Glomerular visceral epithelial cell (primary cell): Measurements from ENCODE around the gene SUMF1.

Source experiments
- DNase-seq: peaks from one replicate; pipeline ENCODE4 v3.0.0-alpha.2; 2016; ENCODE audit errors: extremely low spot score

Gene SUMF1

DNA sequence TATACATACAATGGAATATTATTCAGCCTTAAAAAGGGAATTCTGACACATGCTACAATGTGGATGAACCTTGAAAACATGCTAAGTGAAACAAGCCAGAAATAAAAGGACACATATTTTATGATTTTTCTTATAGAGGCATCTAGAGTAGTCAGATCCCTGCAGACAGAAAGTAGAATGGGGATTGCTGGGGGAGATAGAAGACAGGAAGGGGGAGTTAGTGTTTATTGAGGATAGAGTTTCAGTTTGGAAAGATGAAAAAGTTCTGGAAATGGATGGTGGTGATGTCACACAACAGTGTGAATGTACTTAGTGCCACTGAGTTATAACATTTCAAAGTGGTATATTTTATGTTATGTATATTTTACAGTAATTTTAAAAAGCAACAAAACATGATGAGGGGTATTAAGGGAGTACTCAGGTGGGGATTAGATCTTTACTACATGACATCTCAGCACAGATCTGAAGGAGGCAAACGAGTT lies 30.8 kb upstream of the SUMF1 start:
- DNase-seq = no peak

DNA sequence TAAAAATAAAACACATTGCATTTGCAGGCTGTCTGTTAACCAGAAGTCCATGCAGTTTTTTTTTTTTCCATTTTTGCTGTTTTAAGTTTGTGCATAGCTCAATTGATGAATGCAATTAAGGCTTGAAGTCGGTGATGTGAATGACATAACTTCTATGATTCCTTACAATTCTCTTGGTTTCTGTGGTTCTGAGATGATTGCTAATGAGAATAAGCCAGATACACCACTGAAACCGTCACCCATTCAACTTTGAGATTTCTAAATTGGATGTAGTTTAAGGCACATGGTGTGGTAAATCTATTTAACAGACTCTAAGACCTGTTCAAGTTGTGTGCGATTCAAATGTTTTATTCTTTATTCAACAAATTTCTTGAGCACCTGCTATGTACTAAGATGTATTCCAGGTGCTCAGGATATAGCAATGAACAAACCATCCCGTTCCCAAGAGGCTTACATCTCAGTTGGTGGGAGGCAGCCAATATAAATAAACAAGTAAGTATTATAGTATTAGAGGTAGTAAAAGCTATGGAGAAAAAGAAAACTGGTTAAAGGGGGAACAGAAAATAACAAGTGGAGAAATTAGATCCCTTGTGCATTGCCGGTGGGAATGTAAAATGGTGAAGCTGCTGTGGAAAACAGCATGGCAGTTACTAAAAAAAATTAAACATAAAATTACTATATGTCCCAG lies 30.1 kb upstream of the SUMF1 start:
- DNase-seq = no peak

DNA sequence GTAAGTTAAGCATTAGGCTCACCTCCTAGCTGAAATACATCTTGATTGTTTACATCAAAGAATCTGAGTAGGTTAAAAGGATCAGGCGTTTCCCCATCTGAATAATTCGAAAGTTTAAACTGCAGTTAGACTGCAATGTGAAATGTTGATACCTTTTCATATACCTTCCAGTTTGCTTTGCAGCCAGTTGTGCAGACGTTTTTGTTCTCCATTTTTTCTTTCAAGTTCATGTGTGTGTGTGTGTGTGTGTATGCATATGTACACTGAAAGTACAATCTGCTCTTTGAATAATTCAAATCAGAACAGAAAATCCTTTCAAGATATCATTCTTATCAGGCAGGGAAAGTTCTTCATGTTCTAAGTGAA lies 29.0 kb upstream of the SUMF1 start:
- DNase-seq = no peak

DNA sequence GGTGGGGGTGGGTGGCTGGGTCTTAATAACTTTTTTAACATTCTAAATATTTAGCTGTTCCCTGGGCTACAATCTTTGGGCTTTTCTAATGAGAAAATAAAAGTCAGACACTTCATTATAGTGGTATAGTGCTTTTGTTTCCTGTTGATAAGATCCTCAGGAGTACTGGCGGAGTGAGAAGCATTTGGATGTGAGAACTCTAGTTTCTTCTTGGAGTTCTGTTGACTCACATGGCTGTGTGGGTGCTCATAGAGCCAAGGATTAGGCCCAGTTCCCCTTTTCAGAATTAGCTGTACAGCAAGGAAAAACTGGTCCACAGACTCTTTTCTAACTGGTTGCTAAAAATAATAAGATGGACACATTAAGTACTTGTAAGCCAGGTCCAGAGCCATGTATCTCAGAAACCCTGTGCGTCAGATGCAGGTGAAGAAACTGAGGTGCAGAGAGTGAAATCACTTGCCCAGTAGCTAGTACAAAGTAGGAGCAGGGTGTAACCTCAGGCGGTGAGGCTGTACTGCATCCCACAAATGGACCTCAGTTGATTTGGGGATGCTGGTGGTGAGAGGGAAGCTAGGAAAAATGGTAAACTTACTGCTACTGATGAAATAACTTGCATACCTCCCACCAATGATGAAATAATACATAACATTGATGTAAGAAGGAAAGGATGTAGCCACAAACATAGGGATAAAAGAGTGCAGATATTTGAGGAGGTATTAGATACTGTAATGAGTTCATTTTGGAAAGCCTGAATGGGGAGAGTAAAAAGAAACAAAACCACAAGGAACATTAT lies 28.4 kb upstream of the SUMF1 start:
- DNase-seq = no peak

DNA sequence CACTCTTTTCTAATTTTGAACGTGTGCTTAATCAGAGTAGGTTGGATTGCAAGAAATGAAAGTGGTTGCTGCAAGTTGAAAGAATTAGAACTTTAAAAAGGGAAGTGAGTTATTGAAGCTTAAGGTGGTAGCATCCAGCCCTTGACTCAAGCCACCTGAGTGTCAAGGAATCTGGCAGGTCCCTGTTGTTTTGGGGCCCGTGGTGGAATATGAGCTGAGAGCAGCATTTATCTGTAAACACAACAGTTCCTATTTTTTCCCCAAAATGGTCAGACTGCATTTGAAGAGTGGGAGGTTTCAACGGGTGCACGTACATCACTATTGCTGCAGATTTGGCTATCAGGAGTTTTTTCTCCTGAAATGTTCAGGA lies 27.8 kb upstream of the SUMF1 start:
- no peak for DNase-seq

DNA sequence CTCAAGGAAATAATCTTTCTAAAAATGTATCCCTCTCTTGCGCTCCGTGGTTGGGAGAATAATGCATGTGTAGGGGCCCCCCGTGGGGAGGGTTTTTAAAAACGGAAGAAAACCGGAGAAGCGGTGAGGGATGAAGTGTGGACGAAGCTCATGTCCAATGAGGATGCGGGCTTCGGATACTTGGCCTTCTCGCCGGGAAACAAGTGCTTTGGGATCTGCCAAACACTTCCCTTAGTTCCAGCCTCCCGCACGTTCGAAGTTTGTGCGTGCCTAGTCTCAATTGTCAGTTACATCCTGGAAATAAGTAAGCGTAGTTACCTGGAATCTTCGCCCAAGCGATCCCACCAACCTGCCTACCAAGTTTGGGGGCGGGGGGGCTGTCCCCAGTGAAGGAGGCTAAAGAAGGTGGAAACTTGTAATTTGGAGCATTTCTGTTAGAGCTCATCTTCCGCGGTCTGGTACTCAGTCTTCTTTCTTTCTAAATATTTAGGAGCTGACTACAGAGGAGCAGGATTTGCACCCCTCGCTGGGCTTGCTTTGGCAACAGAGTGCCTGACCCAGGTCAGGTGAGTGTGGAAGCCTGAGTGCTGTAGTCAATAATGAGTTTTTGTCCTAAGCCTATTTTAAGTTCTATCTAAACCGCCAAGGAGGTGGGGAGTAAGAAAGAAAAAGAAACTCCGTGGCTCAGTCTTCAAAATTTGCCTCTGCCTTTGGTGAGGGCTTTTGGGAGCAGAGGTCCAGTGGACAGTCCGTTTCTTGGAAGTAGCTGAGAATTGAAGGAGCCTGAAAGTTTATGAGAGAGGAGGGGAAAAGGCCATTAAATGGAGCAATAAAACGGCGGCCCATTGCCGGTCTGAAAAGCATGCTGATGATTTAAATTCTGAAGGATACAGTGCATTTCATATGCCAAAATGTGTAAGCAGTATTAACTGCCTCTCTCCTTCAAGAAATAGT lies 27.1 kb upstream of the SUMF1 start:
- peak; percentile 6 for DNase-seq

DNA sequence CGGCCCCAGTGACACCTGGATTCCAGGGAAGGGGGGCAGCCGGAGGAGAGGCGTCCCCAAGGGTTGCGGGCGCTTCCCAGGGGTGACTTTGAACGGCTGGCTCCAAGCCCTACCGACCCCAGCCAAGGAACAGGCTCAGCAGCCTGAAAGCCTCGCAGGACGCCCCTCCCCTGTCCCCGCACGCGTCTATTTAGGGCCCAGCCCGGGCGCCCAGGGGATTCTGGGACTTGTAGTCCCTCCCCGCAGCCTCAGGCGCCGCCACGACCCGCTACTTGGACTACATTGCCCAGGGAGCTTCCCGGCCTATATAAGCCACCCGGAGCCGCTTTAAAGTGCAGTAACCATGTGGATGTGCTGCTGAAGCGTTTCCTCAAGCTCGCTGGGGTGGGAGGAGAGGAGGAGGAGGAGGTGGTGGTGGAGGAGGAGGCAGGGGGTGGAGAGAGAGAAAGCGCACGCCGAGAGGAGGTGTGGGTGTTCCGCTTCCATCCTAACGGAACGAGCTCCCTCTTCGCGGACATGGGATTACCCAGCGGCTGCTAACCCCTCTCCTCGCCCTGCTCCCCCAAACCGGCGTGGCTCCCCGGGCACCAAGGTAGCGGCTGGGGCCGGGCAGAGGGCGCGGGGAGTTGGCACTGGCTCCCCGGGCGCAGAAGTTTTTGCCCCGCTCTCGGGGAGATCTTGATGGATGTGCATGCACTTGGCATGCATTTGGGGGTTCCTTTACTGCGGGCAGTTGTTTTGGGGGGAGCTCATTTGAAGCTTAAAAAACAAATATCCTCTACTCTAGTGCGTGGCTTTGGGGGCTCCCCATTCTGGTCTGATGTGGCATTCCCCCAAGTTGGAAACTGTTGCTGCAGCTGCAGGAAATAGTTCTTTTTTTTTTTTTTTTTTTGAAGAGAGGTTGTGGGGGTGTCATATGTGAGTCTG lies 26.2 kb upstream of the SUMF1 start, which contains the start of gene ITPR1:
Gene ITPR1, plus strand, starts transcription at position 335 of the 927 bp plus-strand sequence. CDS start 23,144 bp downstream, outside the sequence.
- peak; percentile 99 for DNase-seq

DNA sequence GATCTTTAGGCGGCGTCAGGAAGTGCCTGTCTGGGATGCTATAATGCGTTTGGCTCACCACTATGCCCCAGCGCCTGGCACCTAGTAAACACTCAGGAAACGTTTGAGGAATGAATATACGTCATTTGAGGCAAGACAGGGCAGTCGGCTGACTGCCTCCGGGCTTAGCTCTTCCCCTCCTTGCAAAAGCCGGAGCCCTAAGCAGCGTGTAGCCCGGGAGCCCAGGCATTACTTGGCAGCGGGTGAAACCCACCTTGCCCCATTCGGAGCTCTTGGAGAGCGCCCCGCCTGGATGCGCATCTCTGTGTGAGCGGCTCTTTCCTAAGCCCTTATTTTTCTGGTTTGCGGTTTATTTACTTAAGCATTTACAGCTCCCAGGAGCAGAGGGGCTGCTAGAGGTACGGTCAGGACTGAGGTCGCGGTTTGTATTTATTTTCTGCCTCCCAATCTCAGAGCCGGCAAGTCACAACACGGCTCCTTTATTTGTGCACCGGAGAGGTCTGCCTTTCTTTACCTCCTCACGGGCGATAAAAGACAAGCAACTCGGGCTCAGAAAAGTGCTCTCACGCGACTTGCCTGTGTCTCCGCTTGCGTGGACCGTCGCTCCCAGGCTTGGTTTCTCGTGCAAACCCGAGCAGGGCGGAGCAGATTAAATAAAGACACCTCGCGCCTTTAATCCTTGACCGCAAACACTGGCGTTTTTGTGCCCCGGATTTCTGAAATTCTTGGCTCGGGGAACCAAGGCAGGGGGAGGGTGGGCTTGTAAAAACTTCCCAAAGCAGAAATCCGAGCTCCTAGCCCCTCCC lies 25.3 kb upstream of the SUMF1 start:
- peak; percentile 58 for DNase-seq

DNA sequence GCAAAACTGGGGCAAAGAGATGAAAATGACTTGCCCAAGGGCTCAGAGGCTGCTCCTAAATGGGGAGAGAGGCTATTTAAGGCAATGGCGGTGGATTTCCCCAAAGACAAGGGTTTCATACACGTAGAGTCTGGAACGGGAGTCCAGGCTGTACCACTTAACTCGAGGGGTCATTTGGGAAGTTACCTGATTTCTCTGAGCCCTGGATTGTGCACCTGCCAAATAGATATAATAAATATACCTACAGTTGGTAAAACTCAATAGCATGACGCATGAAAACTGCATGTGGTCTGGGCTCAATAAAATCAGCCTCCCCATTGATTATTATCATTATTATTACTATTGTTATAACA lies 24.8 kb upstream of the SUMF1 start:
- no peak for DNase-seq

DNA sequence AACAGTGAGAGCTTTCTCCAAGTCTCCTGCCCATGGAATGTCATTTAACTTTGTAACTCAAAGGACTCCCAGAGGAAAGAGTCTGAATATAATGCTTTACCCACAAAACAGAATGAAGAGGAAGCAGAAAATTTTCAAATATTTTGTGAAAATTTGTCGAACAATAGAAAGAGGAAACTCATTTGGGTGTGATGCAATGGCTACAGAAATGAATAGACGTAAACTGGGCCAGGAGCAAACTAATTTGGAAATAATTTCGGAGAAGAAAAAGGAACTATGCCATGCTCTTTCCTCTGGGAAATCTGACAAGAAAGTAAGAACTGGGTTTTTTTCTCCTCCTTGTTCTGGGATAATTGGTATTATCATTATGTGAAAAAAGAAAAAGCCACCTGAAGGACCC lies 11.2 kb upstream of the SUMF1 start:
- no peak for DNase-seq

DNA sequence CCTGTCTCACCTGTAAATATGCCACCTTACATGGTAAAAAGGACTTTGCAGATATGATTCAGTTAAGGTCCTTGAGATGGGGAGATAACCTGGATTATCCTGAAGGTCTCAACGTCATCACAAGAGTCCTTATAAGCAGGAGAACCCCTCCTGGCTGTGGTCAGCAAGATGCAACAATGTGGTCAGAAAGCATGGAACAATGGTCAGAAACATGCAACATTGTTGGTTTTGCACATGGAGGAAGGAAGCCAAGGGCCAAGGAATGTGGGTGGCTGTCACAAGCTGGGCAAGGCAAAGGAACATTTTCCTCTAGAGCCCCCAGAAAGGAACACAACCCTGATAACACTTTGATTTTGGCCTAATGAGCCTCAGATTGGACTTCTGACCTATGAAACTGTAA lies 9.4 kb upstream of the SUMF1 start:
- DNase-seq = no peak

DNA sequence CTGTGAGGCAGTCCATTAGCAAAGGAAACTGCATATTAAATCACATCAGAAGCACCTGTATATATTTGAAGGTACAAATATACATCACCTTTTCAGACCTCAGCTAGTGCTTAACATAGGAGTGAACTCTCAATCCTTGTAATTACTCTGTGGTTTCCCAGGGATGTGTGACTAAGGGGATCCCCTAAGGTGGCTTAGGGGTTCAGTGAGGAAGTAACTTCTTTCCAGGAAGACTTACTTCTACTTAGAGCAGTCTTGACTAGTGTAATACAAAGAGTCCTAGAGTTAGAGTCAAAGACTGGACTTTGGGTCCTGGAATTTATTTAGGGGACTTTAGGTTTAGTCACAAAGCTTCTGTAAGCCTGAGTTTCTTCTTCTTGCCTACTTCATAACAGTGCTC lies 8.7 kb upstream of the SUMF1 start:
- no peak for DNase-seq

DNA sequence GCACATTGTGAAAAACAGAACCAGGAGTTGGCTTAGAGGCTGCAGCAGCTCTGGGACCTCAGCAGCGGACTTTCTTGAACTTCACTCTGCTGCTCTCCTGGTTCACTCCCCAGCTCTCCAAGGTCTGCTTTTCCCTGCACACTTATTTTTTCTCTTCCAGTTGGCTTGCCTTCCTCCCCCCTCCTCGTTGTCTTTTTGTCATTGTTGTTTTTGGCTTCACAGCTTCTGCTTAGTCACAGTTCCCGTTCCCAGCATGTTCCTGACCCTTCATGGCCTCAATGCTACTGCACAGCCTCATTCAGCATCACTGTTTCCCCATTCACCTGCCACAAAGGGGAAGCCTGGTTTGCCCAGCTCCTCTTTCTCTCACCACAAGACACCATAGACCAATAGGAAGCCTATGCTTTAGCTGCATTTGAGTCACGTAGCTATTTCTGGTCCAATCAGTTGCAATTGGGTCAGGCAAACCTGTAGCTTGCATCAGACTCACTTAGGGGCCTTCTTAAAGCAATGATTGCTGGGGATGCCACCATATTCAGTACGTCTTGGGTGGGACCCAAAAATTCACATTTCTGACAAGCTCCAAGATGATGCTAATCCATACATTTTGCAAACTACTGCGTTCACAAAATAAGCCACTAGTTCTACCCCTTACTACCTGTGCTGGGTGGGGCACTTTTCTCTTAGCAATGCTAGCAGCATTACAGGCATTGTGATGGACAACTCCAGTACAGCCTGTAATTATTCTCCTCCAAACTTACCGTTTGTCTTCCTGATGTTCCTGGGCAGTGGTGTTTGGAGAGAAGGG lies 7.8 kb upstream of the SUMF1 start:
- DNase-seq = peak; percentile 27

DNA sequence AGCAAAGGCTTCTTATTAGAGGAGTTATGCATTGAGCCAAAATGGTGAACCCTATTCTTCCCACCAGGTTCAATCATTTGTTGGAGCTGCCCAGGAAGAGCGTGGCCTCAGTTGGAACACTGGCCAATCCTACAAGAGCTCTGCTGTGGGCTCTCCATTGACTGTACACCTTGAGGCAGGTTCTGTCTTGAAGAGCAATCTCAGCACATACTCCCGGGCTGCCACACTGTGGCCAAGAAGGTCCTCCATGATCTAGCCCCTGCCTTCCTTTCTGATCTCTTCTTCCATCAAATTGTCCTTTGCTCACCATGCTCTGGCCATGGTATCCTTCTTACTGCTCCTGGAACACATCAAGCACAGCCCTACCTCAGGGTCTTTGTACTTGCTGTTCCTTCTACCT lies 5.7 kb upstream of the SUMF1 start:
- DNase-seq = no peak

DNA sequence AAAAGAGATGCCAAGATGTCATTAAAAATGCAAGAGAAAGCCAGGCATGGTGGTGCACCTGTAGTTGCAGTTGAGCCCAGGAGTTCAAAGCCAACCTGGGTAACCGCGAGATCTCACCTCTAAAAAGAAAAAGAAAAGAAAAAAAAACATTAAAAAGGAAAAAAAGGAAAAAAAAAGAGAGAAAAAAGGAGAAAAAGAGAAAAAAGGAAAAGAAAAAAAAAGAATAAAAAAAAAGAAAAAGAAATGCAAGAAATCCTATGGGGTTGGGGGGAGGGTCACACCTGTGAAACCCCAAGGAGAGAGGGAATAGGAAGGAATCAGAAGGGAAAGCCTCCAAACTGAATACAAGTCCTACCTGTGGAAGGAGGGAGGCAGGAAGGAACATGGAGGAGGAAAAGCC lies 5.2 kb upstream of the SUMF1 start:
- no peak for DNase-seq

DNA sequence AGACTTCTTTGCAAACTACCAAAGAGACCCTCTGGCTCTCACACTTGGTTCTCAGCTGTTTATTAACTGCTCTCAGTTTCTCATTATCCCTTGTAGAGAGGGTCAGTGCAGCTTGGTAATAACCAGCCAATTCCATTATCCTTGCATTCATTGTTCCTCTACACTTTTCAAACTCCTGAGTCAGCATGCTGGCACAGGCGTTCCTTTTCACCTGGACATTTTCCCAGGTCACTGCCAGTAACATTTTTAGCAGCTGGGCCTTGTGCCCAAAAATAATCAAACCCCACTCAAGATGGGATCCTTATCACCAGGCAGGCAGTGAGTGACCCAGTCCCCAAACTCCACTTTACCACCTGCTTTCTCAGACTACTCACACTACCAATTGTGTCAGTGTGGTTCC lies 4.8 kb upstream of the SUMF1 start:
- no peak for DNase-seq

DNA sequence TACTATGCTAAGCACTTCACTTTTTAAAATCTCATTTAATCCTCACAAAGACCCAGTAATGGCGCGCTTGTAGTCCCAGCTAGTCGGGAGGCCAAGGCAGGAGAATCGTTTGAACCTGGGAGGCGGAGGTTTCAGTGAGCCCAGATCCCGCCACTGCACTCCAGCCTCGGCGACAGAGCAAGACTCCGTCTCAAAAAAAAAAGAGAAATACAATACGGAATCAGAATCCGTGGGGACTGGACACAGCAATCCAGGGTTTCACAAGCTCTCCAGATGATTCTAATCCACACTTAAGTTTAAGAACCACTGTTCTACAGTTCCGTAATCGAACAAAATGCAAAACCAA lies 426 bp upstream of the SUMF1 start:
- DNase-seq = no peak

DNA sequence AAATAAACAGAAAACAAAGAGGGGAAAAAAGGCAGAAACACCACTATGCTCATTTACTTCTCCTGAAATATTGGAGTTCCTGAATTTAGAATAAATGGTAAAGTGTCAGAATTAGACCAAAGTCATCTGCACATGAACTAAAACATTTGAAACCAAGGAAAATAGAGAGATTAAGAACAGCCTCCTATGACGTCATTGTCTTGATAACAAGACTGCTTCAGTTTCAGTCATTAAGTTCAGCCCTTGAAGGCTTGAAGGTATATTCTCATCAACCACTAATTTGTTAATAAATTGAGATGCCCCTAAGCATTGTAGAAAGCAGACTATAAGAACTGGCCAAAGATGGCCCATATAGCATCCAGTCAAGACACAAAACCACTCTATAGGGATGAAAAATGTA lies 2.5 kb downstream of the SUMF1 start:
- DNase-seq = no peak

DNA sequence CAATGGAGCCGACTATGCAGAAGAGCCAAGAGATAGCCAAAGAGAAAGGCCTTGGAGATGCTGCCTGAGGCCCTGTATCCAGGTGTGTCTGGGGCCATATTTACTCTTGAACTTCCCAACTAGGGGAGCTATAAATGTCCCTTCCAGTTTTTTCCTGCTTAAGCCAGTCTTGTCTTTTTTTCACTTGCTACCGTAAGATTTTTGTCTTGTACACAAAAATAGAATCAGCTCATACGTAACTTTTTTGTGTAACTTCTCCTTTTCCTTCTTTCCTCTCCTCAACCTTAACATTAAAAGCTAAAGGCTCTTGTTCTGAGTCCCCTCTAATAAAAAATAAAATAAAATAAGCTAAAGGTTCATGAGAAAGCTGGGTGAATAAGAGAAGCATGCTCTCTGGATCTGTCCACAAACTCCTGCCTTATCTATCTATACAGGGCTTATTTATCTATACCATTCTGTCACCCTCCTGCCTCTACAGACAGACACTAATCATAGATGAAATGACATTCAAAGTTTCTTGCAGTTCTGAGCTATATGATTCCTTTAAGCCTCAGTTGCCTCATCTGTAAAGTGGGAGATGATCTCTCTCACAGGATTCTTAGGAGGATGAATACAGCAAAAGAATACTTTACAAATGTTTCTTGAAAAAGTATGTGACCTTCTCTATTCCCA lies 4.6 kb downstream of the SUMF1 start:
- DNase-seq = no peak
